Heart left ventricle (tissue), 13 donors: Measurements from ENCODE around the gene CLEC4D.

ENCODE experiments used
- CTCF ChIP-seq, 12 donors: fragments of 200-600 bp; sonication (generic) in 4 of 12; IDR thresholded peaks; one replicate each; pipeline versions ENCODE4 v1.5.0 to v1.8.0; 2018 to 2022; ENCODE audit warnings: antibody characterized with exemption in 12 of 12, mild to moderate bottlenecking in 5 of 12
- POLR2A ChIP-seq, 2 donors: fragments of 450-650 bp; IDR thresholded peaks; one replicate each; pipeline ENCODE4 v1.6.1; 2017; ENCODE audit warnings: antibody characterized with exemption in 2 of 2, mild to moderate bottlenecking in 2 of 2, moderate library complexity in 2 of 2
- donor health status: ischemic (EF 13 %, LVEDD 7.1; RV severe dilation, severe dysfunction).
- donor health status: DM: no; HTN: yes; CAD: no.
- donor health status: DM: no; HTN: no; CAD: no.
- donor health status: ischemic (EF 25% LVEDD 6.9; RV normal size, moderate dysfunction).
- donor health status: ischemic (EF 25% LVEDD 5.7; RV mildly dilated, moderate dysfunction).
- donor health status: ischemic (EF 35%, LVEDD 5.7; RV mildly dilated, moderate dysfunction).
- donor health status: nonischemic (EF 11% LVEDD 7.7; RV severe dilation, severe dysfunction).
- donor health status: DM: yes; HTN: yes; CAD: no.
- donor health status: PGD.
- donor health status: ischemic (EF 29% LVEDD 5.4; RV normal size, mild dysfunction).
- donor health status: nonischemic (EF 23%, LVEDD 6.1; RV moderate dilation, normal function).

DNA sequence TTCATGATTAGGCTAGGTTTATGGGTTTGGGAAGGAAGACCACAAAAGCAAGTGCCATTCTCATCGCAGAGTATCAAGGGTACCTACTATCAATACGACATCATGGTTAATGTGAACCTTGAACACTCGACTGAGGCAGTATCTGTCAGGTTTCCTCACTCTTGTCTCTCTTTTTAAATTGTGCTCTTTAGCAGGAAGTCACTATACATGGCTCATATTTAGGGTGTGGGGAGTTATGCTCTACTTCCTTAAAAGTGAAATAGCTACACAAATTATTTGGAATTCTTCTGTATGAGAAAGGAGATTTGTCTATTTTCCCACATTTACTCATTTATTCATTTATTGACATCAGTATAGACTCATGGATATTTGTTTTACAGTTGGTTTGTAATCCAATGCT, 33.3 kb downstream of the CLEC4D start:
- TF ChIP-seq CTCF (IDR thresholded peaks at IDR 0.05) (no peak), POLR2A (IDR thresholded peaks at IDR 0.05) (no peak)
